HG03558 (cell line): ENCODE measurements around the gene GTF3A.

Experiments used
- ATAC-seq: cut with Tn5 transposase; IDR thresholded peaks from one replicate; pipeline ENCODE4 v1.9.1; 2021; ENCODE audit warnings: moderate number of reproducible peaks; ENCODE audit not compliant: unreplicated experiment; ENCODE audit errors: extremely low read depth

The GTF3A gene

GRCh38 chr13:27446986-27447583, 22.7 kb downstream of the GTF3A start:
- ATAC-seq = no peak

- ATAC-seq = no peak
These were observed 23.9 kb downstream of the GTF3A start for GRCh38 chr13:27448308-27448707.

DNA sequence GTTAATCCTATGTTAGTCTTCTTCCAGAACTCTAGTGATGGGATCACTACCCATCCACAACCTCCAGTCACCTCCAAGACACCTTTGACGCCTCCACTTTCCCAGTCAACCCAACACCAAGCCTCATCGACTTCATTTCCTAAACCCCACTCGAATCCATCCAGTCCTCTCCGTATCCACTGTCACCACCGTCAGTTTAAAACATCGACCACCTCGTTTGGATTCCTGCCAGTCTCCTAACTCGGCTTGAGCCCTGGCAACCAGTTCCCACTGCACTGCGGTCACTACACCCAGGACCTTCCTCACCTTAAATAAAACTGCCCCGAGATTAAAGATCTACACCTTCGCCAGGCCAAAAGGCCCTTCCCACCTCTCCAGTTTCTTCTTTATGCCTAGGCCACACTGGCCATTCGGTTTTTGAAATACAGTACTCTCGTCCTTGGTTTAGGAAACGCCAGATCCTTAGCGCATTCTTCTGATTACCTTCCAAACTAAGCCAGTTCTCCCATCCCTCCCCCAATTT, 24.7 kb downstream of the GTF3A start:
- ATAC-seq = no peak

GRCh38 chr13:27449936-27450828, 25.8 kb downstream of the GTF3A start, which contains the start of gene MTIF3:
TSS of gene MTIF3 (minus strand) at chr13:27450564. CDS start at chr13:27440448, 10,116 bp downstream.
- ATAC-seq = peak; percentile 68

GRCh38 chr13:27450921-27451471, 26.6 kb downstream of the GTF3A start:
- ATAC-seq = no peak

- ATAC-seq = no peak
These were observed 31.0 kb downstream of the GTF3A start for GRCh38 chr13:27455331-27455855.

GRCh38 chr13:27461940-27462584, 37.6 kb downstream of the GTF3A start:
- no peak for ATAC-seq

GRCh38 chr13:27463500-27463899, 39.1 kb downstream of the GTF3A start:
- no peak for ATAC-seq

DNA sequence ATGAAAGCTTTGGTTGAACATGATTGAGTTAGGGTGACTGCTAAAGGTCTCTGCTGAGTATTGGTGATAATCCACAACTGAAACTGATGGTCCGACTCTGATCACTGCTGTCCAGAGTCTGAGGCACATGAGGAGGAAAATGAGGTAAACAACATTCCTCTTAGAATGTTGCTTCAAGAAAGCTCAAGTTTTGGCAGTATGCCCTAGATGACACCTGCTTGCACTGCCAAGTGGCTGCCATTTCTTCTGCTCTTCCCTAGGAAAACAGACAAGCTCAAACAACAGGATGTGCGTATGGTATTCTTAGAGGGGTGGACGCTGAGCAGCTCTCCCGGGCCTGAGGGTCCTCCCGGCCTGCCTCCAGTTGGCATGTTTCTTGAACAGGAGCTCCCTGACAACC, 41.2 kb downstream of the GTF3A start:
- ATAC-seq = no peak

GRCh38 chr13:27466513-27466912, 42.1 kb downstream of the GTF3A start:
- no peak for ATAC-seq

DNA sequence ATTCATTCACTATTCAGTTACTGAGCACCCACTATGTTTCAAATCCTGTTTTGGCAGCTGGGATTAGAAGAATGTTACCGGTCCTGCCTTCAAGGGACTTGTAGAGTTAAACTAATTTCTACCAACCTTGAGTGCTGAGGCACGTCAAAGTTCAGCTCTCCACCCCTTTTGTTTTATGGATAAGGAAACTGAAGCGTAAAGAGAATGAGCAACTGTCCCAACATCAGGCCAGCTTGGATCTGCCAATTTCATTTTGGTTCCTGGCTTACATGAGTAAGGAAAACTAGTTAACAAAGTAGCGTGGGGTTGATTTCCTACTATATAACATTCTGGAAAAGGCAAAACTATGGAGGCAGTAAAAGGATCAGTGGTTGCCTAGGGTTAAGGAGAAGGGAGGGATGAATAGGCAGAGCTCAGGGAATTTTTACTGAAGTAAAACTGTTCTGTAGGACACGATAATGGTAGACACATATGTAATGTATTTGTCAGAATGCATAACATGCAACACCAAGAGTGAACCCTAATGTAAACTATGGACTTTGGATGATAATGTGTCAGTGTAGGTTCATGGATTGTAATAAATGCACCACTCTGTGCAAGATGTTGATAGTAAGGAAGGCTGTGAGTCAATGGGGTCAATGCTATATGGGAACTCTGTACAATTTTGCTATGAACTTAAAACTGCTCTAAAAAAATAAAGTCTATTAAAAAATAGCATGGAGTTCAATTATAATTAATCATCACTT, 45.8 kb downstream of the GTF3A start:
- no peak for ATAC-seq

DNA sequence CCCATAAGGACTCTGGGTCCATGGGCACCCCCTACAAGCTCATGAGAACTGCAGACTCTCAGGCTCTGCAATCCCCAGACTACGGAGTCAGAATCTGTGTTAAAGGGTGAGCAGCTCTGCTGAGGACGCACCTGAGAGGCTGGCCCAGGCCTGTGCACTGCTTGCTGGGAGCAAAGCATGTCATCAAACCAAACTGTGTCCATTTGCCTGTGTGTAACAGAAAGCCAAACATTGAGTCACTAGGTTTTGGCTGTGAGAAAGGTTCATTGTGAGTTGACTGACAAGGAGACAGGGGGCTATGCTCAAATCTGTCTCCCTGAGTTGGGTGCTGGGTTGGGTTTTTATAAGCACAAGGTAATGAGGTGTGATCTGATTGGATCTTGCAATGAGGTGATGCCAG, 48.0 kb downstream of the GTF3A start:
- ATAC-seq = no peak

- no peak for ATAC-seq
These were observed 48.5 kb downstream of the GTF3A start for GRCh38 chr13:27472941-27473340.

GRCh38 chr13:27474751-27475268, 50.4 kb downstream of the GTF3A start:
- ATAC-seq = no peak

- ATAC-seq = peak; percentile 44
These were observed 52.7 kb downstream of the GTF3A start for GRCh38 chr13:27476943-27477703.

GRCh38 chr13:27481766-27482165, 57.3 kb downstream of the GTF3A start:
- no peak for ATAC-seq

DNA sequence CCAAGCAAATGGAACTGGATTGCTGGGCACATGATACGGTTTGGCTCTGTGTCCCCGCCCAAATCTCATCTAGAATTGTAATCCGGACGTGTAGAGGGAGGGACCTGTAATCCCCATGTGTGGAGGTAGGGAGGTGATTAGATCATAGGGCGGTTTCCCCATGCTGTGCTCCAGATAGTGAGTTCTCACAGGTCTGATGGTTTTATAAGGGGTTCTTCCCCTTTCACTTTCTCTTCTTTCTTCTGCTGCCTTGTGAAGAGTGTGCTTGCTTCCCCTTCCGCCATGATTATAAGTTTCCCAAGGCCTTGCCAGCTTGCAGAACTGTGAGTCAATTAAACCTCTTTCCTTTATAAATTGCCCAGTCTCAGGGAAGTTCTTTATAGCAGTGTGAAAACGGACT, 58.6 kb downstream of the GTF3A start:
- ATAC-seq = peak; percentile 58

- ATAC-seq = no peak
These were observed 59.0 kb downstream of the GTF3A start for GRCh38 chr13:27483421-27483820.
